ENCODE data around the gene RBM22.

The RBM22 gene

DNA sequence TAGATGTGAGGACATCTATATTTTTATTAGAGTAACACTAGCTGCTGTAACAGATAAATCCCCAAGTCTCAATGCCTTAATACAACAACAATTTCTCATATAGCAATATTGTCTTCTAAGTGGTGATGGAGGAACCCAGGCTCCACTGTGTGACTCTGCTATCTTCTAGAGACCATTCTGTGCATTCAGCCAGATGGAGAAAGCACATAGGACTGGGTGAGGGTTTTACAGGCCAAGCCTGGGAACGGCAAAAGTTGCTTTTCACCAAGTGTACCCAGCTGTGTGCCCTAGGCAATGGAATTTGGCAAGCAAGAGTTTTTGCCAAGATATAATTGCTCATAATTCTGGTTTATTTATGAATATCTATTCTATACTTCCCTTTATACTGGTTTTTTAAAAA is 11.7 kb downstream of the RBM22 start:
- TF ChIP-seq, protein P1, sequence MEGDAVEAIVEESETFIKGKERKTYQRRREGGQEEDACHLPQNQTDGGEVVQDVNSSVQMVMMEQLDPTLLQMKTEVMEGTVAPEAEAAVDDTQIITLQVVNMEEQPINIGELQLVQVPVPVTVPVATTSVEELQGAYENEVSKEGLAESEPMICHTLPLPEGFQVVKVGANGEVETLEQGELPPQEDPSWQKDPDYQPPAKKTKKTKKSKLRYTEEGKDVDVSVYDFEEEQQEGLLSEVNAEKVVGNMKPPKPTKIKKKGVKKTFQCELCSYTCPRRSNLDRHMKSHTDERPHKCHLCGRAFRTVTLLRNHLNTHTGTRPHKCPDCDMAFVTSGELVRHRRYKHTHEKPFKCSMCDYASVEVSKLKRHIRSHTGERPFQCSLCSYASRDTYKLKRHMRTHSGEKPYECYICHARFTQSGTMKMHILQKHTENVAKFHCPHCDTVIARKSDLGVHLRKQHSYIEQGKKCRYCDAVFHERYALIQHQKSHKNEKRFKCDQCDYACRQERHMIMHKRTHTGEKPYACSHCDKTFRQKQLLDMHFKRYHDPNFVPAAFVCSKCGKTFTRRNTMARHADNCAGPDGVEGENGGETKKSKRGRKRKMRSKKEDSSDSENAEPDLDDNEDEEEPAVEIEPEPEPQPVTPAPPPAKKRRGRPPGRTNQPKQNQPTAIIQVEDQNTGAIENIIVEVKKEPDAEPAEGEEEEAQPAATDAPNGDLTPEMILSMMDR (IDR thresholded peaks at IDR 0.05), result no peak

DNA sequence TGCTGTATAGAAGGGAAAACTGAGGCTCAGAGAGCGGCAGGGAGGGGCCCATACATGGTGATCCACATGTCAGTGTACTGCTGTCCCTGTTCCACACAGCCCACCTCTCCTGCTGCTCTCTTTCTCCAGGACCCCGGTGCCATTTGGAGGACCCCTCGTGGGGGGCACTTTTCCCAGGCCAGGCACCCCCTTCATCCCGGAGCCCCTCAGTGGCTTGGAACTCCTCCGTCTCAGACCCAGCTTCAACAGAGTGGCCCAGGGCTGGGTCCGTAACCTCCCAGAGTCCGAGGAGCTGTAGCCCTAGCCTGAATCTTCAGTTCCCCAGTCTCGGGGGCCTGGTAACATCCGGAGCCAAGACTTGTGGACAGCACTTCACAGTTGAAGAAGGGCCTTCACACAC is 24.3 kb downstream of the RBM22 start:
- TF ChIP-seq, protein P1 (IDR thresholded peaks at IDR 0.05), result no peak

DNA sequence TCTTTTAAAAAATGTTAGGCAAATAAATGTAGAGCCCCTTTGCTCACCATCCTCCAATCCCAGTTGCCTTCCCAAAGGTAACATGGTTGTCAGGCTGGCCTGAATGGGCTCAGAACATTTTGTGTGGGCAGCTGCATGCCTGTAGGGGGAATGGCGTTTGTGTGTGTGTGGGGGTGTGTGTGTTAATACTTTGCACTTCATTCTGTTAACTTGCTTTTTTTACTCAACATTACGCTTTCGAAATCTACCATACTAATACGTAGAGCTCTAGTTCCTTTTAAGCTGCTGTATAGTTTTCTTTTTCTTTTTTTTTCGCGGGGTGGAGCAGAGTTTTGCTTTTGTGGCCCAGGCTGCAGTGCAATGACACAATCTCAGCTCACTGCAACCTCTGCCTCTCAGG is 25.8 kb downstream of the RBM22 start:
- TF ChIP-seq, protein P1 (IDR thresholded peaks at IDR 0.05), result no peak

DNA sequence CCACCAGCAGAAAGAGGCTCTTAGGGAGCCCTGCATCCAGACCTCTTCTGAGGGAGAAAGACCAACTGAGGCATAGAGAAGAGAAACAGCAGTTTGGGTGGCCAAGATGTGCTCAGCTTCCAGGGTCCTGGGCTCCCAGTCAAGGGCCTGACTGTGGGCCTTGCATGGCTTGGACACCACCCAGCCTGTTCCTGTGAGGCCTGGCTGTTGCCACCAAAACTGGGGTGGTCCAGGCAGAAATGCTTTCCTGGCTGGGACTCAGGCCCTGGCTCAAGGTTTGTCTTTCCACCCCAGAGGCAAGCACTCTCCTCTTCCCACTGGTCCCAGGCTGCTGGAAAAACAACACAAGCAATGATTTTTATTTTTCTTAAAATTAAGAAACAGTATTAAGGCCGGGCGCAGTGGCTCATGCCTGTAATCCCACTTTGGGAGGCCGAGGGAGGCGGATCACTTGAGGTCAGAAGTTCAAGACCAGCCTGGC is 26.5 kb downstream of the RBM22 start:
- TF ChIP-seq, protein P1 (IDR thresholded peaks at IDR 0.05), result no peak

DNA sequence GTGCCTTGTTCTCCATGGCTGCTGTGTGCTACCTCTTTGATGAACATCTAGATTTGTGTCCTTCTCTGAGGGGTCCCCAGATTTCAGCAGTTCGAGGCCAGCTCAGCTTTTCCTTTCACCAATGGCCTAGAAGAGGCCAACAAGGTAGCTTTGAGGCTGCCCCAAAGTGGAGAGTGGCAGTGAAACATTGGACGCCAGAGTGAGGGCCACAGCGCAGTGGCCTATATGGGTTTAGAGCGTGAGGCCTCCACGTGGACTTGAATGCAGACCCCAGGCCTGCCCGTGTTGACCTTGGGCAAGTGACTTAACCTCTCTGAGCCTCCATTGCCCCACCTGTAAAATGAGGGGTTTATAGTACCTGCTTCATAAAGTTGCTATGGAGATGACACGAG is 28.0 kb downstream of the RBM22 start:
- TF ChIP-seq, protein P1 (IDR thresholded peaks at IDR 0.05), result no peak

DNA sequence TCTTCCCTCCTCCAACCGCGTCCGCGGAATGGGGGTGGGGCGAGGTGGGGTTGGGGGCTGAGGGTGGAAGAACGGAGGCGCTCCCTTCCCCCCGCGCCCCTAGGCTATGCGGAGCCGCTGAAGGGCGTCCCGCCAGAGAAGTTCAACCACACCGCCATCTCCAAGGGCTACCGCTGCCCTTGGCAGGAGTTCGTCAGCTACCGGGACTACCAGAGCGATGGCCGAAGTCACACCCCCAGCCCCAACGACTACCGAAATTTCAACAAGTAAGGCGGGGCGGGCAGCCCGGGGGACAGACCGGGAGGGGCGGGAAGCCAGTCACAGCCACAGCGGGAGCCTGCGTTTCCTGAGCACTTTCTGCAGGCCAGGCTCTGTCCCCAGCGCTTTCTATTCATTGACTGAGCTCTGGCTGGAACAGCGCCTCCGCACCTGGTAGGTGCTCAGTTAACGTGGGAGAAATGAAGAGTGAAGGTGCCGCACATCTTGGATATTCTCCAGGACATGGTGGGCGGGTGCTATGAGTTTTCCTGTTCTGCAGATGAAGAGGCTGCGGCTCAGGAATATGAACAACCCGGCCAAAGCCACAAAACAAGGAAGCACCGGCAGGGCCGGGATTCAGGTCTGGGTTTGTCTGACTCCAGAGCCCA is 28.5 kb downstream of the RBM22 start:
- TF ChIP-seq, protein P1 (IDR thresholded peaks at IDR 0.05), result no peak

DNA sequence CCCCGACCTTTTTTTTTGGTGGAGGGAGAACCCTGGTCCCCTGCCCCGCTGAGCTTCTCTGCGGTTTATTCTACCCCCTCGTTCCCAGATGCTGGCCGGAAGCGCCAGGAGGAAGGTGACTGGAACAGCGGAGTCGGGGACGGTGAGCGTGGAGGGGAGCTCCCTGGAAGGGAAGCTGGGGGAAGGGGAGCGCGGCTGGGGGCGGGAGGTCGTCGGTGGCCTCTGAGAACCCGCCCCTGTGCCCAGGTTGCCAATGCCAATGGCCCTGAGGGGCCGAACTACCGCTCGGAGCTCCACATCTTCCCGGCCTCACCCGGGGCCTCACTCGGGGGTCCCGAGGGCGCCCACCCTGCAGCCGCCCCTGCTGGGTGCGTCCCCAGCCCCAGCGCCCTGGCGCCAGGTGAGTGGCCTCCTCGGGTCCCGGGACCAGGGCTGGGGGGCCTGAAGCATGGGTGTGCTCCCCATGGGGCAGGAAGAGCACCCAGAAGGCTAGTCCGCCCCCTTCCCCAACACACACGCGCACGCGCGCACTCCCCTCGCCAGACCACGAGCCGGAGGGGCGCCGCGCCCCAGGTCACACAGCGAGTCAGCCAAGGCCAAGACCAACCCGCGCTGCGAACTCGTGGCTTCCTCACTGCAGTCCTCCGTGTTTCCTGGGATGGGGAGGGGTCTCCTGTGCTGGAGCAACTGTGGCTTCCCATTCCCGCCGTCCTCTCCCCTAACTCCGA is 29.2 kb downstream of the RBM22 start:
- TF ChIP-seq, protein P1 (IDR thresholded peaks at IDR 0.05), result no peak

Data from LNCAP (cell line).